ENCODE measurements around the gene MET.

MET gene

GRCh38 chr7:116665332-116665996 is 6.5 kb upstream of the MET start:
- no peak for DNase-seq

GRCh38 chr7:116669769-116670168 is 2.2 kb upstream of the MET start:
- DNase-seq, result no peak

- no peak for DNase-seq
Observed at GRCh38 chr7:116670409-116671015, 1.5 kb upstream of the MET start.

DNA sequence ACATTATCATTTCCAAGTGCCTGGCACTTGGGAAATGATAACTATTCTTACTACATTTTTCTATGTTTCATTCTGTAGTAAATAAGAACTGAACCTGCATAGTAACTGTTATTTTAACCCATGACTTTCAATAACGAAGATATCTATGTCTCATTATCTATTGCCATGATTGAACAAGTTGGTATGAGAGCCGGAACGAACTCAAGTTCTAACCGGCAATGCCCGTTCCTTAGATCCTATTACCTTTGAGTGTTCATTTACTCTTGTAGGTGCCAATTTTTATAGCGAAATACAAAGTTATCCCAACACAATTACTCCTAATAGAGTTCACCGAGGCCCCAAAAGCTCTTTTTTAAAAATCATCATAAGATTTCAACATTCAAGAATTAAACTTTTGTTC is 885 bp upstream of the MET start:
- DNase-seq, result no peak

GRCh38 chr7:116672596-116673456 is 830 bp downstream of the MET start:
- DNase-seq, result no peak

GRCh38 chr7:116673457-116673865 is 1.5 kb downstream of the MET start:
- no peak for DNase-seq

- DNase-seq, result no peak
Observed at GRCh38 chr7:116674508-116675173, 2.6 kb downstream of the MET start.

- no peak for DNase-seq
Observed at GRCh38 chr7:116675812-116676355, 3.9 kb downstream of the MET start.

DNA sequence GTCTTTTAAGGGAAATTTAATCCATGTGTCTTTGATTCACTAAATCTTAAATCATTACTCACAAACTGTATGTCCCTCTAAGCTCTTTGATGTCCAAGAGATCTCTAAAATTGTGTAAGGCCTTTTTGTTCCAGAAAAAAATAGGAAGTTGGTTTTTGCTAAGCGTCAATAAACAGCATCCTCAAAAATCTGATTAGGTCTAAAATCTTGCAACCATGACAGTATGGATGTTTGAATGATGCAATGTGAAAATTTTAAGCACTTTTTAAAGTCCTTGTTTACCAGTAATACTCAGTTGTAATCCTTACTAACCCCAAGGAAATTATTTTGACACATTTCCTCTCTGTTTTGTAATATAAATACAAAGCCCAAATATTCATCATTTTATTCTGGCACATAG is 6.8 kb downstream of the MET start:
- no peak for DNase-seq

DNA sequence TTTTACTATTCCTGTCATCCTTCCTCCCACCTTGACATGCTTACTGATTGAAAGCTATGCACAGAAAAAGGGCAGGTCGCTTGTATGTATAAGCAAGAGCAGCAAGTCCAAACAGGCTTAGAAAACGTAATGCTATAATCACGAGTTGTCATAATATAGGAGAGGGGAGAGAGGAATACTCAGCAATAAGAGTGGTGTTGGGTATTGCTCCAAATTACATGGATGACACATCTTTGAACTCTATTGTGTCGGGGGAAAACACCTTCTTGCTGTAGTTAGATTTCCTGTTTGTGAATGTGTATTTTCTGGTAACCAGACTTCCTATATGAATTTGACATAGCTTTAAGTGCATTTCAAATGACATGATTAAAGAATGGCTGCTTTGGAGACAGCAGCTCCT is 7.5 kb downstream of the MET start:
- no peak for DNase-seq

DNA sequence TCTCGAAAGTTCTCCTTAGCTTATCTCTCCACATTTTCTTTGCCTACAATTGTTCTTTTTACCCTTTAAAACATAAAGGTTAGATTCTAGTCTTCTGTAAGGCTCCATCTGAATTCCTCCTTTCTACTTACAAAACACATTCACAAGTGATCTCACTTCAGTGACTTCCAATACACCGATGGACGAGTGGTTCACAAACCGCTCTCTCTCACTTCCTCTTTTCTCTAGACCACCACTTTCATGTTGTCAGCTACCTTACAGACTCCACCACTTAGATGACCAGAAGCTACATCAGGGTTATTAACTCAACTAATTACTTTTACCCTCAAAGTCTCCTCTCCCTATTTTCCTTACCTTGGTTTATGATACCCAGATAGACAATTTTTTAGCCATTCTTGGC is 11.8 kb downstream of the MET start:
- DNase-seq, result no peak

DNA sequence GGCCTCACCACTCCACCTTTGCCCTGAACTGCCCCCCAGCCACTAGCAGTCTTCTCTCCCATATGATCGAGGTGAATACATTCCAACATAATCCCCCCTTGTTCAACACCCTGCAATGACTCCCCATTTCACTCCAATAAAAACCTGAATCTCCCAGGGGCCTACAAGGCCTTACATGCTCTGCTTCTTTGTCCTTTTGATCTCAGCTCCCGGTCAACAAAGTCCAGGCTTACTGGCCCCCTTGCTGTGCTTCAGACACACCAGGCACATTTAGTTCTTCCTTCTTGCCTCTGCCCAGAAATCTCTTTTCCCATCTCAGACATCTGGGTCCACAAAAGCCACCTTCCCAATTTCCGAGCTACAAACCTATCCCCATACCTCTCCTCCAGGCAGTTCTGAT is 14.0 kb downstream of the MET start:
- no peak for DNase-seq

- DNase-seq, result no peak
Observed at GRCh38 chr7:116686812-116687419, 14.9 kb downstream of the MET start.

- DNase-seq, result no peak
Observed at GRCh38 chr7:116687801-116688201, 15.8 kb downstream of the MET start.

DNA sequence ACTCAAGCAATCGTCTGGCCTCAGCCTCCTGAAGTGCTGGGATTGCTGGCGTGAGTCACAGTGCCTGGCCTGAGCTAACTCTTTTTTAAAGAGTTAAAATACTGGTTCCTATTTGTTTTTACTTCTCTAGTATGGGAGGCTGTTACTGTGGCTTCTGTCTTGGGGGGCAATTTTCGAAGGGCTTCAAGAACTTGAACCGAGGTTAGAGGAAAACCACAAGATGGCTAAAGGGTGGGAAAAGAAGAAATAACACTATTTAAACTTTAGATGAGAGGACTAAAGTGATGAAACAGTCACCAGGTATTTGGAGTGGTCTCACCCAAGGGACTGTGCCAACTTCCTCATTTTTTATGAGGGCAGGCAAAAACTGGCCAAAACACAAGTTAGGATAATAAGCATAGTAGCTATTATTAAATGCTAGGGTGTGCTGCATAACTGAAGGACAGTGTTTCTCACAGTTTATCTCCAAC is 17.8 kb downstream of the MET start:
- no peak for DNase-seq

GRCh38 chr7:116691664-116692063 is 19.7 kb downstream of the MET start:
- no peak for DNase-seq

DNA sequence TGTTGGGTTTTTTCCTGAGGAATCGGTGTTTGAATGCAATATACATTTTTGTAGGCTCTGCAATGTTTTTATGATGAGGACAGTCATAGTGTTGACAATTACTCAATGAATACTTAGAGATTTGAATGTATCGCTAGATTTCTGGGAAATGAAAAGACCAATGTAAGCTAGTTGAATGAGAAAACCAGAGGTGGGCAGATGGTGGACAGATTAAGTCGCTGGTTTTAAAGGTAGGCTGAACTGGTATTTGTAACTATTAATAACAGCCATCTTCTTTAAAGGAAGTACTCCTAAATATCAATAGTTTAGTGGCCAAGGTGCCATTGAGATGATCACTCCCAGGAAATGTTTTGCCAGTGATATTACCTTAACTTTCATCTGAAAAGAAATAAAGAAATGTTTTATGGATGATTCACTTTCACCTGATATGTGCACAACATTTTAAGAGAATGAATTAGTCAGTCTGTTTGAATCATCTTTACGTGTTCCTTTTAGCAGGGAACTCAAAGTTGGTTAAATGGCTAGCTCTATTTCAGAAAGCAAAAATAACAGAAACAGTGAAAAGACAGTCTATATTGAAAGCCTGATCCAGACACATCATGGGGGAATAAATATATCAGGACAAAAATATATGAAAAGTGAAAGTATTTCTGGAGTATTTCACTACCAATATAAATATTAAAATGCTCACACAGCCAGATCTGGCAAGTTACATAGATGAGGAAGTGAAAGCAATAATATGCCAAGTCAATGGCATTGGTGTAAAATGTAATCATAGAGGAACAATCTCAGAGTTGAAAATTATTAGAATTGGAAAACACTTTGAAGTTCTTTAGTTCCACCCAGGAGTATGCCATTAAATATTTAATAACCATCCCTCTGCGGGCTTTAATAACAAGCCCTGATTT is 20.7 kb downstream of the MET start:
- DNase-seq, result no peak

DNA sequence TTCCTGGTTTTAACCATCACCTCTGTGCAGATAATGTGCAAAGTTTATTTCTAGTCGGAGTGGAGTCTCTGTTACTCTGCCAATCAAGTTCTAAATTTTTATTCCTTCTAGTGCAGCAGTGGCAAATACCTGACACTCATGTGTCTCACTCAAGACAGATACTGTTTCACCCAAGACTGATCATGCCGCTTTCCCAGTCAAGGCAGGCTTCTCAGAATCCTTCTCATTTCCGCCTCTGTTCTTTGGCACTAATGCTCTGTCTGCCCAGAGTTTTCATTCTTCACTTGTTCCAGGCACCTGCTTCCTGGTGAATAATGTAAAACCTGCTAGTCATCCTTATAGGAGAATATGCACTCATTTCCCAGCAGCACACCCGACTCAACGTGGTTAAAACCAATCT is 24.7 kb downstream of the MET start:
- no peak for DNase-seq

DNA sequence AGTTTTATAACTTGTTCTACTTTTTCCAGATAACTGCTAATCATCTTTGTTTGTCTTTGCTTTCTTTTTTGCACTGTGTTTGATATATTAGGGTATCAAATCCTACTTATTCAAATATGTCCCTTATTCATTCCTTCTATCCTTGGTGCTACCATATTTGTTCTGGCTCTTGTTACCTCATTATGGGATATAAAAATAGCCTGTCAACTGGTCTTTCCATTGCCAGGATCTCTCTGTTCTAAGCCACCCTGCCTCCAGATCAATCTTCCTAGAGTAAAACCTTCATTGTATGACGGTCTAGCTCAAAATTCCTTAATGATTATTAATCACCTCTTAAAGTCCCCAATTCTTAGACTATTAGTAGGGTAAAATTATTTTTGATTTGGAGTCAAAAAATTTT is 25.2 kb downstream of the MET start:
- DNase-seq, result no peak

DNA sequence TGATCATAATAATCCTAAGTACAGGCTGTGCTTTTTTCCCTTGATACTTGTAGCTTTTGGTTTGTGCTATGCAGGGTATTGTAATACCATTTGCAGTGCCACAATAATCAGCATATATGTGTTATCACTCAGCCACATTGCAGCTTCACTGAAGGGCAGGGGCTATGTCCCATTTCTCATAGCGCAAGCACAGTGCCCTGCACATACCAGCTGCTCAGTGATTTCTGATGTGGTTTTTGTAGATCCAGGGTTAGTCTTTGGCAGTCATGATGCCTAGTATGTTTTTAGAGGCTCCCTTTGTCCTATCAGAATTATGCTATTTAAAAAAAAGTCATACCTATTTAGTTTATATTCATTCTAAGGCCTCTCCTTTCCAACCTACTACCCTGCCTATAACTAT is 25.8 kb downstream of the MET start:
- DNase-seq, result no peak

DNA sequence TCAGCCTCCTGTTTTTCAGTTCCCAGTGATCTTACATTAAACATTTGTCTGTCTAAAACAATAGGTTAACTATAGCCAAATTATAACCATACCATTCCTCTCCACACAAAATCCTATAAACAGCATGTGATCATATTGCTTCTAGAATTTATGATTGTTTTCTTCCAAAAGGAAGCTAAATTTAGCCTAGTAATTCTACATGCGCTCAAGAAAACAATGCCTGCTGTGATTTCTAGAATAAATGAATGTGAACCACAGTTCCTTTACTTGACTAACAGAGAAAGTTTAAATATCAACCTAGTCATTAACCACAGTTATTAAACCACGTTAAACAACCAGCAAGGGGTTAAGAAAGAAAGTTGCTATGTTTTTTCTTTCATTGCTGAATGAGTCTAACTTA is 26.4 kb downstream of the MET start:
- no peak for DNase-seq
